K562 (cell line): ENCODE results near the gene INSIG1. TPM values are rescaled to one million over a fixed set of nuclear protein-coding genes. Genes with fewer than 3 reads are reported as not detected.

ENCODE experiments used
- ATAC-seq: fragments of 200-7000 bp; cut with Tn5 transposase; 3 replicates; pipeline ENCODE4 v1.9.1; 2020; ENCODE audit warnings: moderate library complexity
- BruUV-seq: library from RNA; stranded (reverse); fragments of 400-500 nt; replicated peaks from 2 replicates; lab custom pipeline; 2021; lab: Mats Ljungman, UMichigan
- CTCF ChIA-PET: fragments of 300-600 bp; formaldehyde crosslinking; extraction: SDS; loops from one replicate; lab custom pipeline; 2021; ENCODE audit warnings: low intra/inter-chr PET ratio; lab: Yijun Ruan, JAX
- POLR2A ChIA-PET: fragments of 300-600, 350-650 bp; sonication (Branson Sonifier 250); formaldehyde crosslinking; extraction: SDS; loops from one replicate; lab custom pipeline; 2021; ENCODE audit warnings: antibody characterized with exemption, inconsistent platforms; lab: Yijun Ruan, JAX
- DNase-seq, 4 experiments: peaks; one replicate each; pipeline versions ENCODE4 v3.0.0 to v3.0.0-alpha.2; 2011 to 2018; ENCODE audit warnings: low spot score in 3 of 4, mixed read lengths in 3 of 4; ENCODE audit errors: extremely low read depth in 1 of 4
- FAIRE-seq: peaks from 2 replicates; lab custom pipeline; 2011; peaks lifted over from hg19 to GRCh38; lab: Jason Lieb, UNC
- H2AFZ ChIP-seq: 2 replicates; pipeline ENCODE4 v1.6.0; 2011; ENCODE audit warnings: low read depth, low read length, control low read depth, inconsistent platforms
- H3K27ac ChIP-seq: fragments of 200-600 bp; 3 replicates; pipeline ENCODE4 v1.8.0; 2011; ENCODE audit warnings: low read depth, mild to moderate bottlenecking, control low read depth, inconsistent platforms, low read length, moderate library complexity, mixed read lengths; ENCODE audit errors: extremely low read depth
- H3K27me3 ChIP-seq, 2 experiments: fragments of 300-600 bp in 1 of 2; 2 replicates in 1 of 2; 3 replicates in 1 of 2; pipeline versions ENCODE4 v1.6.0 to v1.8.0; 2011; ENCODE audit warnings: inconsistent platforms in 2 of 2, low read length in 2 of 2, mild to moderate bottlenecking in 1 of 2, mixed read lengths in 1 of 2, moderate library complexity in 1 of 2; ENCODE audit not compliant: control insufficient read depth in 2 of 2, insufficient read depth in 2 of 2
- H3K36me3 ChIP-seq: fragments of 300-600 bp; 3 replicates; pipeline ENCODE4 v1.8.0; 2011; ENCODE audit warnings: mild to moderate bottlenecking, low read length, inconsistent platforms; ENCODE audit not compliant: control insufficient read depth, insufficient read depth
- H3K4me1 ChIP-seq, 2 experiments: fragments of 200-600 bp in 1 of 2; replicated peaks in 1 of 2; 2 replicates in 1 of 2; 3 replicates in 1 of 2; pipeline versions ENCODE4 v1.5.1 to v1.8.0; 2011; ENCODE audit warnings: inconsistent platforms in 2 of 2, low read length in 2 of 2, mild to moderate bottlenecking in 1 of 2, mixed read lengths in 1 of 2, moderate library complexity in 1 of 2; ENCODE audit not compliant: control insufficient read depth in 2 of 2, insufficient read depth in 2 of 2
- H3K4me2 ChIP-seq: 2 replicates; pipeline ENCODE4 v1.6.1; 2011; ENCODE audit warnings: low read length, control low read depth, inconsistent platforms, mixed read lengths; ENCODE audit not compliant: insufficient read depth
- H3K4me3 ChIP-seq: fragments of 200-600 bp; sonication (generic), shearing (Covaris generic); 2 replicates; pipeline ENCODE4 v1.5.1; 2016; ENCODE audit warnings: control low read depth, inconsistent platforms
- H3K79me2 ChIP-seq: fragments of 200-600 bp; 3 replicates; pipeline ENCODE4 v1.8.0; 2011; ENCODE audit warnings: low read length, inconsistent platforms; ENCODE audit not compliant: control insufficient read depth, insufficient read depth
- H3K9ac ChIP-seq, 2 experiments: 2 replicates each; pipeline versions ENCODE4 v1.6.0 to v1.6.1; 2011; ENCODE audit warnings: low read depth in 2 of 2, low read length in 2 of 2, control low read depth in 1 of 2, inconsistent platforms in 1 of 2, mild to moderate bottlenecking in 1 of 2, mixed read lengths in 1 of 2; ENCODE audit not compliant: insufficient read depth in 1 of 2
- H3K9me1 ChIP-seq: one replicate; pipeline ENCODE4 v1.6.0; 2011; ENCODE audit warnings: inconsistent platforms, mild to moderate bottlenecking, low read length, moderate library complexity; ENCODE audit not compliant: control insufficient read depth, insufficient read depth
- H3K9me3 ChIP-seq: replicated peaks from 2 replicates; pipeline ENCODE4 v1.5.1; 2011; ENCODE audit warnings: low read depth, low read length, inconsistent platforms; ENCODE audit not compliant: control insufficient read depth, insufficient read depth
- H4K20me1 ChIP-seq: replicated peaks from 2 replicates; pipeline ENCODE4 v1.6.1; 2011; ENCODE audit warnings: low read length, inconsistent platforms, mixed read lengths; ENCODE audit not compliant: control insufficient read depth, insufficient read depth
- DIDO1 ChIP-seq: fragments of 450-650 bp; IDR thresholded peaks from 2 replicates; pipeline ENCODE4 v1.6.1; 2016; ENCODE audit warnings: low read depth, missing biosample characterization, missing genetic modification characterization
- ELF1 ChIP-seq: fragments of 200-800 bp; sonication (Bioruptor generic); IDR thresholded peaks from 2 replicates; pipeline ENCODE4 v1.6.1; 2016; ENCODE audit warnings: missing genetic modification characterization, missing compliant biosample characterization
- EZH2 ChIP-seq: IDR thresholded peaks from 2 replicates; pipeline ENCODE4 v1.6.1; 2012; ENCODE audit warnings: low read depth, mild to moderate bottlenecking, inconsistent platforms, low read length, borderline replicate concordance
- JUN ChIP-seq, 2 experiments: sonication (generic) in 1 of 2; formaldehyde crosslinking in 1 of 2; IDR thresholded peaks; 2 replicates each; pipeline versions ENCODE4 v1.6.1 to v1.8.0; 2012 to 2022; ENCODE audit warnings: borderline replicate concordance in 2 of 2, mild to moderate bottlenecking in 2 of 2, improper control_type of control experiment in 1 of 2, low read depth in 1 of 2, low read length in 1 of 2, missing genetic modification reagents in 1 of 2
- KLF10 ChIP-seq: fragments of 250-450 bp; sonication (Bioruptor Pico); IDR thresholded peaks from 2 replicates; pipeline ENCODE4 v1.6.1; 2021; ENCODE audit warnings: matching md5 sums
- L3MBTL2 ChIP-seq: fragments of 450-650 bp; IDR thresholded peaks from 2 replicates; pipeline ENCODE4 v1.6.1; 2016; ENCODE audit warnings: mild to moderate bottlenecking, moderate library complexity
- MXI1 ChIP-seq: IDR thresholded peaks from 2 replicates; pipeline ENCODE4 v1.6.1; 2011; ENCODE audit warnings: low read depth, mild to moderate bottlenecking, improper control_type of control experiment, low read length
- NELFE ChIP-seq: IDR thresholded peaks from 2 replicates; pipeline ENCODE4 v1.6.1; 2011; ENCODE audit warnings: mild to moderate bottlenecking; ENCODE audit not compliant: insufficient read depth, insufficient read length
- POLR2G ChIP-seq: fragments of 200-400 bp; formaldehyde crosslinking; IDR thresholded peaks from 2 replicates; pipeline ENCODE4 v1.6.1; 2017; ENCODE audit warnings: low read depth, mild to moderate bottlenecking, antibody characterized with exemption, low read length, moderate library complexity
- TEAD2 ChIP-seq: fragments of 450-650 bp; IDR thresholded peaks from 2 replicates; pipeline ENCODE4 v1.6.1; 2016; ENCODE audit warnings: missing genetic modification characterization, control low read depth, missing compliant biosample characterization
- VEZF1 ChIP-seq: fragments of 200-800 bp; sonication (Bioruptor generic); IDR thresholded peaks from 2 replicates; pipeline ENCODE4 v1.6.1; 2017; ENCODE audit warnings: missing genetic modification characterization, missing compliant biosample characterization
- WGBS: fragments of 100-300 bp; shearing (Covaris generic); methylation state at CpG from one replicate; pipeline ENCODE4 v1.1.6; 2016; ENCODE audit warnings: low coverage, mixed read lengths; ENCODE audit not compliant: insufficient coverage; ENCODE audit errors: missing lambda C conversion rate; 5-methylcytosine and 5-hydroxymethylcytosine counted together
- in situ Hi-C: fragments of 300-500 bp; cut with MboI; formaldehyde crosslinking; loops from 4 replicates; pipeline ENCODE4 v1.15.0; 2018; ENCODE audit warnings: inconsistent platforms, mixed read lengths
- intact Hi-C: fragments of 100-400 bp; cut with micrococcal nuclease; formaldehyde crosslinking; loops from 2 replicates; pipeline ENCODE4 v1.14.2; 2022
- polyA plus RNA-seq, 8 experiments: library from polyadenylated mRNA; depleted of rRNA in 4 of 8; stranded (reverse) in 5 of 8; unstranded in 3 of 8; fragments of >200 nt; fragmentation: Nextera tagmentation in 2 of 8; fragmentation: Illumina TruSeq in 1 of 8; extraction: Ambion mirVana in 2 of 8; extraction: Trizol in 1 of 8; gene quantifications; 2 replicates each; pipeline versions ENCODE4 v1.2.1 to v1.2.3, GENCODE V29; 2011 to 2014; ENCODE audit warnings: inconsistent platforms in 1 of 8, missing spikeins in 1 of 8
- total RNA-seq, 7 experiments: library from RNA; depleted of rRNA in 6 of 7; stranded (reverse); fragments of >200 nt in 6 of 7; fragmentation: Illumina TruSeq in 2 of 7; extraction: Trizol in 2 of 7; gene quantifications; 2 replicates each; pipeline versions ENCODE4 v1.2.1 to v1.2.3, GENCODE V29; 2011 to 2021; ENCODE audit warnings: low replicate concordance in 1 of 7

The INSIG1 gene
- total and polyA plus RNA-seq, 9 of the 15 experiments (the other 6 are each of a cell fraction or from before 2014, with no cell fraction given) = 57.1 to 787 (median 238) TPM

- TF ChIP-seq KLF10 (CRISPR knock-in tag) = no peak
- no peak for TF ChIP-seq JUN (IDR thresholded peaks at IDR 0.05; ENCODE audit: borderline replicate concordance, low read depth, low read length)
- no peak for TF ChIP-seq JUN (CRISPR knock-in tag; IDR thresholded peaks at IDR 0.05; ENCODE audit: borderline replicate concordance)
- TF ChIP-seq TEAD2 (tag) = no peak
- TF ChIP-seq, all 486 proteins: peak for 0
These were observed 40.8 kb upstream of the INSIG1 start (continued) for GRCh38 chr7:155256761-155257481.

- Histone ChIP-seq H4K20me1 (no peaks in the 10 kb centered on the region), H3K79me2 (no peaks in the 10 kb centered on the region), H3K9me1 (peaks cover 4% of the 10 kb centered on the region), H3K27ac (no peak overlapping the region), H3K9ac (peak overlapping the region in 1 of 2 experiments; percentile 11; a peak in 2 of 4 replicates), H3K36me3 (no peaks in the 10 kb centered on the region), H2AFZ (no peak overlapping the region), H3K4me2 (no peak overlapping the region), H3K4me3 (no peak overlapping the region)
- no TSS peak for BruUV-seq
- no peak for FAIRE-seq
- intact Hi-C loops = loop anchor here (5.0 kb wide), 1 partner anchor 85 kb away; no protein-coding TSS in a partner anchor
- ChIA-PET CTCF (no interaction called here), POLR2A (interaction anchor here (0.5 to 1.6 kb wide), 3 partner anchors 9 to 331 kb away, joined by 3 to 5 read pairs (median 3); no protein-coding TSS in a partner anchor)
- TF ChIP-seq MXI1 (no peak), EZH2 (0 out of 2 replicates have a peak, but pooled peaks have one; percentile 69), DIDO1 (no peak), POLR2G (no peak), VEZF1 (no peak), L3MBTL2 (no peak), NELFE (no peak), ELF1 (tag) (peak; percentile 22; the same call in 1 of the 2 replicates)
- TF ChIP-seq, all 486 proteins: peak for 2
- DNase-seq (no peak), ATAC-seq (peak; percentile 10; the same call in 2 of the 3 replicates)
- Histone ChIP-seq H3K27me3 (peaks cover 85 to 88% of the 10 kb centered on the region in 2 experiments), H3K9me3 (no peaks in the 10 kb centered on the region), H3K4me1 (peaks cover 0 to 11% of the 10 kb centered on the region in 2 experiments; a peak in 3 of 5 replicates)
- in situ Hi-C loops = no loop called here
- WGBS = 12% methylated on average over 30 of the region's 30 CpGs
These were observed 40.0 kb upstream of the INSIG1 start for GRCh38 chr7:155257482-155258225.
